ENCODE measurements around the gene NT5DC3. TPM values are rescaled to one million over a fixed set of nuclear protein-coding genes. Genes with fewer than 3 reads are reported as not detected.

The NT5DC3 gene
- total and polyA plus RNA-seq, 9 of the 15 experiments (the other 6 are each of a cell fraction or from before 2014, with no cell fraction given): 6.3 to 33.5 (median 24.5) TPM

DNA sequence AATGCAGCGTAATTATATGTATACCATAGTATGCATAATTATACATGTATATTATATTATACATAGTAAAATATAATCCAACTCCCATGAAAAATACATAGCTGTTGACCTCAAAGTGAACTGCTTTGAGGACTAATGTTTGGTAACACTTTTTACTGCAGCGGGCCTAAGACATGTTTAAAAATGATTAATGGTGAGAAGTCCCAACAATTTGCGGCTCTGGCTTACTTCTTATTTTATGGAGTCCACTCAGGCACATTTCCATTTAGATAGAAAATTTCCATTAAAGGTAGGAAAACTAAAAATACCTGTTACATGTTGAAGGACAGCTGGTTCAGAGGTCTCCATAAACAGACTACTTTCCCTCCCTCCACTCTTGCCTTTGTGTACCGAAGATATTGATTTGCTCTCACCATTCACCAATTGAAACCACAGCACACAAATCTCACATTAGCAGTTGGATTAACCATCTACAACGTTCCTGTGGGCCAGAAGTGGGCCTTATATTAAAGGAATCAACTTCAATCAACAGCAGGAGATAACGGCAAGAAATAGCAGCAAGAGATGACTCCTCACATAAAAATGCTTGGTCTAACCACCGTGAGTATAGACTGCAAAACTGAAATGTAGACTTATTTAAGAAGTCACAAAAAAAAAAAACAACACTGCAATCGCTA lies 14.1 kb upstream of the NT5DC3 start:
- Histone ChIP-seq H3K4me3 (no peak overlapping the region), H2AFZ (ENCODE audit: low read depth, low read length) (no peak overlapping the region), H4K20me1 (replicated peaks; ENCODE audit: control insufficient read depth, insufficient read depth, low read length) (no peaks in the 10 kb centered on the region), H3K9ac (ENCODE audit: insufficient read depth in 1 of 2, low read depth in 2 of 2, low read length in 2 of 2) (no peak overlapping the region), H3K79me2 (ENCODE audit: control insufficient read depth, insufficient read depth, low read length) (no peaks in the 10 kb centered on the region), H3K4me2 (ENCODE audit: insufficient read depth, low read length) (no peak overlapping the region), H3K27ac (ENCODE audit: extremely low read depth, low read depth, low read length) (no peak overlapping the region), H3K9me1 (ENCODE audit: control insufficient read depth, insufficient read depth, low read length) (no peaks in the 10 kb centered on the region), H3K9me3 (replicated peaks; ENCODE audit: control insufficient read depth, insufficient read depth, low read depth, low read length) (no peaks in the 10 kb centered on the region), H3K27me3 (ENCODE audit: control insufficient read depth in 2 of 2, insufficient read depth in 2 of 2, low read length in 2 of 2) (peaks cover 6 to 15% of the 10 kb centered on the region in 2 experiments; a peak in 4 of 5 replicates), H3K4me1 (replicated peaks in 1 of 2; ENCODE audit: control insufficient read depth in 2 of 2, insufficient read depth in 2 of 2, low read length in 2 of 2) (peaks cover 0 to 9% of the 10 kb centered on the region in 2 experiments; a peak in 2 of 5 replicates), H3K36me3 (ENCODE audit: control insufficient read depth, insufficient read depth, low read length) (no peaks in the 10 kb centered on the region)
- ATAC-seq (no peak), DNase-seq (ENCODE audit: extremely low read depth in 1 of 4, low spot score in 3 of 4) (no peak), FAIRE-seq (no peak)
- BruUV-seq (replicated peaks): no TSS peak
- in situ Hi-C loops (cut with MboI): no loop called here
- POLR2A ChIA-PET: interaction anchor here (1.1 kb wide), 1 partner anchor 75 kb away, joined by 5 read pairs; no protein-coding TSS in a partner anchor
- intact Hi-C loops (cut with micrococcal nuclease): no loop called here
- CTCF ChIA-PET (ENCODE audit: low intra/inter-chr PET ratio): no interaction called here
- TF ChIP-seq, protein P1, sequence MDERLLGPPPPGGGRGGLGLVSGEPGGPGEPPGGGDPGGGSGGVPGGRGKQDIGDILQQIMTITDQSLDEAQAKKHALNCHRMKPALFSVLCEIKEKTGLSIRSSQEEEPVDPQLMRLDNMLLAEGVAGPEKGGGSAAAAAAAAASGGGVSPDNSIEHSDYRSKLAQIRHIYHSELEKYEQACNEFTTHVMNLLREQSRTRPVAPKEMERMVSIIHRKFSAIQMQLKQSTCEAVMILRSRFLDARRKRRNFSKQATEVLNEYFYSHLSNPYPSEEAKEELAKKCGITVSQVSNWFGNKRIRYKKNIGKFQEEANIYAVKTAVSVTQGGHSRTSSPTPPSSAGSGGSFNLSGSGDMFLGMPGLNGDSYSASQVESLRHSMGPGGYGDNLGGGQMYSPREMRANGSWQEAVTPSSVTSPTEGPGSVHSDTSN (CRISPR knock-in tag; IDR thresholded peaks at IDR 0.05; ENCODE audit: low read depth): no peak
- TF ChIP-seq, protein P1 (tag; conservative IDR thresholded peaks at IDR 0.05; ENCODE audit: low read depth): 0 out of 2 replicates have a peak, but pooled peaks have one; percentile 12
- 0 out of 2 replicates have a peak, but pooled peaks have one; percentile 69 for TF ChIP-seq EZH2 (IDR thresholded peaks at IDR 0.05; ENCODE audit: borderline replicate concordance, low read depth, low read length)
- TF ChIP-seq CBX8 (IDR thresholded peaks at IDR 0.05; ENCODE audit: borderline replicate concordance, extremely low read depth, low read depth, low read length, poor library complexity, severe bottlenecking): peak; percentile 3
- TF ChIP-seq, protein P2, sequence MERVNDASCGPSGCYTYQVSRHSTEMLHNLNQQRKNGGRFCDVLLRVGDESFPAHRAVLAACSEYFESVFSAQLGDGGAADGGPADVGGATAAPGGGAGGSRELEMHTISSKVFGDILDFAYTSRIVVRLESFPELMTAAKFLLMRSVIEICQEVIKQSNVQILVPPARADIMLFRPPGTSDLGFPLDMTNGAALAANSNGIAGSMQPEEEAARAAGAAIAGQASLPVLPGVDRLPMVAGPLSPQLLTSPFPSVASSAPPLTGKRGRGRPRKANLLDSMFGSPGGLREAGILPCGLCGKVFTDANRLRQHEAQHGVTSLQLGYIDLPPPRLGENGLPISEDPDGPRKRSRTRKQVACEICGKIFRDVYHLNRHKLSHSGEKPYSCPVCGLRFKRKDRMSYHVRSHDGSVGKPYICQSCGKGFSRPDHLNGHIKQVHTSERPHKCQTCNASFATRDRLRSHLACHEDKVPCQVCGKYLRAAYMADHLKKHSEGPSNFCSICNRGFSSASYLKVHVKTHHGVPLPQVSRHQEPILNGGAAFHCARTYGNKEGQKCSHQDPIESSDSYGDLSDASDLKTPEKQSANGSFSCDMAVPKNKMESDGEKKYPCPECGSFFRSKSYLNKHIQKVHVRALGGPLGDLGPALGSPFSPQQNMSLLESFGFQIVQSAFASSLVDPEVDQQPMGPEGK (CRISPR knock-in tag; IDR thresholded peaks at IDR 0.05; ENCODE audit: borderline replicate concordance): no peak
- TF ChIP-seq ZNF140 (CRISPR knock-in tag; IDR thresholded peaks at IDR 0.05): no peak
- TF ChIP-seq FOSL1 (tag; conservative IDR thresholded peaks at IDR 0.05): peak; percentile 70
- TF ChIP-seq ZNF41 (CRISPR knock-in tag; conservative IDR thresholded peaks at IDR 0.05): no peak
- WGBS (ENCODE audit: insufficient coverage, low coverage, missing lambda C conversion rate): 14% methylated on average over 8 of the region's 8 CpGs
